HG02610 (cell line): Measurements from ENCODE around the gene EMC9.

Source experiments
- ATAC-seq: cut with Tn5 transposase; IDR thresholded peaks from one replicate; pipeline ENCODE4 v1.9.1; 2021; ENCODE audit warnings: mild to moderate bottlenecking, moderate library complexity; ENCODE audit not compliant: unreplicated experiment

EMC9 gene

DNA sequence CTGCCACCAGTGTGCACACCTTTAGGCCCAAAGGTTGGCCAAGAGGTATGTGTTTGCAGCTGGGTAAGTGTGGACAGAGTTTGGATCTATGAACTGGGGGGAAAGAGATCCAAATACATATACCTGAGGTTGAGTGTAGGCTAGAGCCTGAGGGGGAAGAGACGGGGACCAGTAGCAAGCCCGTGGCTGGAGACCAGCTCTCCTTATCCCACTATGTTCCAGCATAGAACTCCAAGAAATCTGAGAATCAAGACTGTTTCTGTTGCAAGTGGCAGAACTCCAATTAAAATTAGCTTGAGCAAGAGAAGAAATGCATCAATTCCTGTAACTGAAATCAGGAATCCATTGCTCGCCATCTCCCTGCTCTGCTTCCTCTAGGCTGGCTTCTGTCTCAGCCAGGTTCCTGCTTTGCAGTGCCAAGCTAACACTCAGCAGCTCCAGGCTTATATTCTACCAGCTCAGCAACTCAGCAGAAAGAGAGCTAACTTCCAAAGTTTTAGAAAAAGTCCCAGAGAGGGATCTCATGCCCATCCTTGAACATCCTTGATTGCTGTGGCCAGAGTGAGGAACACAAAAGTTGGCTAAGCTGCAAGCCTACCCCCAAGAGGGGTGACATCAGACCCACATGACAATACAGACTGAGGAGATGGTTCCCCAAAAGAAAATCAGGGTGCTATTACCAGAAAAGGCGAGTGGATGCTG is 48.7 kb downstream of the EMC9 start:
- ATAC-seq = no peak

DNA sequence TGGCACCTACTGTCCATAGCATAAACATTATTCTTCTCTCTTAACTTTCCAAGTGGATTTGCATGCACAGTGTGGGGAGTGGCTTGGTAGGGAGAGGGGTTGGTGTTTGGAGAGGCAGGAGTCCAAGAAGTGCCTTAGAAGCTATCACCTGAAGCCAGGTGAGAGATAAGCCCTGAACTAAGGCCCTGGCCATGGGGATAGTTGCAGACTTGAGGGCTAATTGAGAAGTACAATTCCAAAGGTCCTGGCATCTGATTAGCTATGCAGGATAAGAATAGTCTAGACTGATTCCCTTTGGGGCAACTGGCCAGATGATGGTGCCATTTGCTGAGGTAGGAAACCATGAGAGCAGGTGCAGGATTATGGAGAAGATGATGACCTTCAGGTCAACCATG is 49.3 kb downstream of the EMC9 start:
- no peak for ATAC-seq

DNA sequence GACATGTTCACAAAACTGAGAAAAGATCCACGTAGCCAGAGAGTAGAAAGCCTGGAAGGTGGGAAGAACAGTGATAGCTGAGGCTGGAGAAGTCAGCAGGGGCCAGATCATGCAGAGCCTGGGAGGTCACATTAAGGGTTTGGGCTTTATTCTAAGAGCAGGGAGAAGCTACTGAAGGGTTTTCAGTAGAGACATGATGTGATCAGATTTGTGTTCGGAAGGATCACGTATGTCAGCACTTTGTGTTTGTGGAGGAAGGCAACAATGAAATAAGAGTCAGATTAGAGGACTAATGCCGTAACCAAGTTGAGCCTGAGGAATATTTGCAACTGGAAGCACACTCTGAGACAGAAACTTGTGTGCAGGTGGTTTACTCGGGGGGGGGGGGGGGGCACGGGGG is 51.5 kb downstream of the EMC9 start:
- ATAC-seq = no peak
